ENCODE data around the gene CCR5.

- TF ChIP-seq, protein P1, sequence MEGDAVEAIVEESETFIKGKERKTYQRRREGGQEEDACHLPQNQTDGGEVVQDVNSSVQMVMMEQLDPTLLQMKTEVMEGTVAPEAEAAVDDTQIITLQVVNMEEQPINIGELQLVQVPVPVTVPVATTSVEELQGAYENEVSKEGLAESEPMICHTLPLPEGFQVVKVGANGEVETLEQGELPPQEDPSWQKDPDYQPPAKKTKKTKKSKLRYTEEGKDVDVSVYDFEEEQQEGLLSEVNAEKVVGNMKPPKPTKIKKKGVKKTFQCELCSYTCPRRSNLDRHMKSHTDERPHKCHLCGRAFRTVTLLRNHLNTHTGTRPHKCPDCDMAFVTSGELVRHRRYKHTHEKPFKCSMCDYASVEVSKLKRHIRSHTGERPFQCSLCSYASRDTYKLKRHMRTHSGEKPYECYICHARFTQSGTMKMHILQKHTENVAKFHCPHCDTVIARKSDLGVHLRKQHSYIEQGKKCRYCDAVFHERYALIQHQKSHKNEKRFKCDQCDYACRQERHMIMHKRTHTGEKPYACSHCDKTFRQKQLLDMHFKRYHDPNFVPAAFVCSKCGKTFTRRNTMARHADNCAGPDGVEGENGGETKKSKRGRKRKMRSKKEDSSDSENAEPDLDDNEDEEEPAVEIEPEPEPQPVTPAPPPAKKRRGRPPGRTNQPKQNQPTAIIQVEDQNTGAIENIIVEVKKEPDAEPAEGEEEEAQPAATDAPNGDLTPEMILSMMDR (IDR thresholded peaks at IDR 0.05; ENCODE audit: low read length), result no peak
- no peak for TF ChIP-seq EZH2phosphoT487 (IDR thresholded peaks at IDR 0.05; ENCODE audit: low read length)
Observed at GRCh38 chr3:46411271-46411670, 40.5 kb downstream of the CCR5 start.

All from MM.1S (cell line).